Progenitor cell of endocrine pancreas (in vitro differentiated cells): ENCODE measurements around the gene PXDN. TPM values are rescaled to one million over a fixed set of nuclear protein-coding genes. Genes with fewer than 3 reads are reported as not detected.

Source experiments
- DNase-seq: peaks from one replicate; pipeline ENCODE4 v3.0.0; 2021; ENCODE audit warnings: low spot score; ENCODE audit not compliant: unreplicated experiment
- H3K27ac Mint-ChIP-seq: 2 replicates; pipeline ENCODE4 v1.8.0; 2021; ENCODE audit warnings: mild to moderate bottlenecking, moderate library complexity, mixed read lengths
- H3K27me3 Mint-ChIP-seq: 2 replicates; pipeline ENCODE4 v1.8.0; 2021; ENCODE audit warnings: mixed read lengths
- H3K36me3 Mint-ChIP-seq: 2 replicates; pipeline ENCODE4 v1.8.0; 2022; ENCODE audit warnings: mixed read lengths; ENCODE audit not compliant: insufficient read depth
- H3K4me1 Mint-ChIP-seq: 2 replicates; pipeline ENCODE4 v1.8.0; 2021; ENCODE audit warnings: low read depth, mixed read lengths
- H3K4me3 Mint-ChIP-seq: 2 replicates; pipeline ENCODE4 v1.8.0; 2021; ENCODE audit warnings: low read depth, mild to moderate bottlenecking, moderate library complexity, mixed read lengths
- H3K9me3 Mint-ChIP-seq: 2 replicates; pipeline ENCODE4 v1.8.0; 2021; ENCODE audit warnings: low read depth, mixed read lengths
- total RNA-seq: library from RNA; stranded (reverse); gene quantifications from 2 replicates; pipeline ENCODE4 v1.2.1, GENCODE V29; 2021
- TF ChIP-seq, protein P1 (sequence below): fragments of 200-600 bp; sonication (generic); IDR thresholded peaks from one replicate; pipeline ENCODE4 v1.5.0; 2021; ENCODE audit warnings: antibody characterized with exemption, mild to moderate bottlenecking; ENCODE audit not compliant: unreplicated experiment

PXDN gene
- total RNA-seq, 1 donor from 2014 or later: 256 TPM

- DNase-seq: no peak
- H3K27ac Mint-ChIP-seq: peak overlapping the region; percentile 90
- H3K36me3 Mint-ChIP-seq: peaks cover 12% of the 10 kb centered on the region
- H3K27me3 Mint-ChIP-seq: no peaks in the 10 kb centered on the region
- no peak overlapping the region for H3K4me3 Mint-ChIP-seq
- H3K9me3 Mint-ChIP-seq: no peaks in the 10 kb centered on the region
- H3K4me1 Mint-ChIP-seq: peaks cover 20% of the 10 kb centered on the region
- TF ChIP-seq, protein P1, sequence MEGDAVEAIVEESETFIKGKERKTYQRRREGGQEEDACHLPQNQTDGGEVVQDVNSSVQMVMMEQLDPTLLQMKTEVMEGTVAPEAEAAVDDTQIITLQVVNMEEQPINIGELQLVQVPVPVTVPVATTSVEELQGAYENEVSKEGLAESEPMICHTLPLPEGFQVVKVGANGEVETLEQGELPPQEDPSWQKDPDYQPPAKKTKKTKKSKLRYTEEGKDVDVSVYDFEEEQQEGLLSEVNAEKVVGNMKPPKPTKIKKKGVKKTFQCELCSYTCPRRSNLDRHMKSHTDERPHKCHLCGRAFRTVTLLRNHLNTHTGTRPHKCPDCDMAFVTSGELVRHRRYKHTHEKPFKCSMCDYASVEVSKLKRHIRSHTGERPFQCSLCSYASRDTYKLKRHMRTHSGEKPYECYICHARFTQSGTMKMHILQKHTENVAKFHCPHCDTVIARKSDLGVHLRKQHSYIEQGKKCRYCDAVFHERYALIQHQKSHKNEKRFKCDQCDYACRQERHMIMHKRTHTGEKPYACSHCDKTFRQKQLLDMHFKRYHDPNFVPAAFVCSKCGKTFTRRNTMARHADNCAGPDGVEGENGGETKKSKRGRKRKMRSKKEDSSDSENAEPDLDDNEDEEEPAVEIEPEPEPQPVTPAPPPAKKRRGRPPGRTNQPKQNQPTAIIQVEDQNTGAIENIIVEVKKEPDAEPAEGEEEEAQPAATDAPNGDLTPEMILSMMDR: no peak
Observed at GRCh38 chr2:1687254-1687653, 57.1 kb downstream of the PXDN start.

GRCh38 chr2:1686784-1687105 is 57.6 kb downstream of the PXDN start:
- H3K9me3 Mint-ChIP-seq: no peaks in the 10 kb centered on the region
- DNase-seq: no peak
- peaks cover 20% of the 10 kb centered on the region for H3K4me1 Mint-ChIP-seq
- H3K4me3 Mint-ChIP-seq: peak overlapping the region; percentile 4
- TF ChIP-seq, protein P1: no peak
- H3K27ac Mint-ChIP-seq: peak overlapping the region; percentile 90
- H3K36me3 Mint-ChIP-seq: peaks cover 12% of the 10 kb centered on the region
- no peaks in the 10 kb centered on the region for H3K27me3 Mint-ChIP-seq

- TF ChIP-seq, protein P1: no peak
- peaks cover 20% of the 10 kb centered on the region for H3K4me1 Mint-ChIP-seq
- H3K9me3 Mint-ChIP-seq: no peaks in the 10 kb centered on the region
- H3K27ac Mint-ChIP-seq: peak overlapping the region; percentile 90
- peaks cover 12% of the 10 kb centered on the region for H3K36me3 Mint-ChIP-seq
- H3K27me3 Mint-ChIP-seq: no peaks in the 10 kb centered on the region
- H3K4me3 Mint-ChIP-seq: peak overlapping the region; percentile 4
- no peak for DNase-seq
Observed at GRCh38 chr2:1685957-1686783, 58.1 kb downstream of the PXDN start.

GRCh38 chr2:1685078-1685956 is 59.0 kb downstream of the PXDN start:
- H3K27ac Mint-ChIP-seq: peak overlapping the region; percentile 74

DNA sequence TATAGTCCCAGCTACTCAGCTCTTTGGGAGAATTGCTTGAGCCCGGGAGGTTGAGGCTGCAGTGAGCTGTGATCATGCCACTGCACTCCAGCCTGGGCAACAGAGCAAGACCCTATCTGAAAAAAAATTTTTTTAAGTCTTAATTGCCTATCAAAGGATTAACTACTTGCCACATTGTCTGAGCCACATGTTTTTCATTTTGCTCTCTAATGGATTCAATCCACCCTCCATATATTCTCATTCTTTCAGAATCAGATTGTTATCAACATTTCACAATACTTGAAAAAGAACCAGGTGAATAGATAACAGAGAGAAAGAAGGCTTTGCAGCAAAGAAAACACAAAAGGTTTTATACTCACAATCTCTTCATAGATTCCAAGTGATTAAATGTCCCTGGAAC is 61.0 kb downstream of the PXDN start:
- no peak for DNase-seq
- H3K4me1 Mint-ChIP-seq: peaks cover 20% of the 10 kb centered on the region
- H3K9me3 Mint-ChIP-seq: no peaks in the 10 kb centered on the region
- peaks cover 8% of the 10 kb centered on the region for H3K36me3 Mint-ChIP-seq
- H3K27ac Mint-ChIP-seq: no peak overlapping the region
- TF ChIP-seq, protein P1: no peak
- H3K4me3 Mint-ChIP-seq: no peak overlapping the region
- H3K27me3 Mint-ChIP-seq: no peaks in the 10 kb centered on the region

More at GRCh38 chr2:1685078-1685956, 59.0 kb downstream of the PXDN start:
- TF ChIP-seq, protein P1: no peak
- Mint-ChIP-seq H3K9me3 (no peaks in the 10 kb centered on the region), H3K4me3 (no peak overlapping the region), H3K4me1 (peaks cover 20% of the 10 kb centered on the region), H3K27me3 (no peaks in the 10 kb centered on the region), H3K36me3 (peaks cover 12% of the 10 kb centered on the region)
- no peak for DNase-seq
